Neural cell (in vitro differentiated cells): ENCODE data around the gene ADK.

Experiments used
- EP300 ChIP-seq: fragments of 450-650 bp; conservative IDR thresholded peaks from 2 replicates; pipeline ENCODE4 v1.6.1; 2014; ENCODE audit warnings: antibody characterized with exemption, mild to moderate bottlenecking, moderate library complexity; ENCODE audit not compliant: poor library complexity, severe bottlenecking
- EZH2 ChIP-seq: fragments of 200-600, 300-800 bp; shearing (Covaris generic), sonication (generic); IDR thresholded peaks from 2 replicates; pipeline ENCODE4 v1.6.1; 2014; ENCODE audit warnings: antibody characterized with exemption, low read length, borderline replicate concordance, mild to moderate bottlenecking; ENCODE audit not compliant: insufficient read depth, poor library complexity, severe bottlenecking
- MXI1 ChIP-seq: fragments of 450-650 bp; conservative IDR thresholded peaks from 2 replicates; pipeline ENCODE4 v1.6.1; 2014; ENCODE audit warnings: antibody characterized with exemption, mild to moderate bottlenecking; ENCODE audit not compliant: poor library complexity, severe bottlenecking
- POLR2AphosphoS5 ChIP-seq: IDR thresholded peaks from 2 replicates; pipeline ENCODE4 v1.6.1; 2012
- RAD21 ChIP-seq: fragments of 450-650 bp; conservative IDR thresholded peaks from 2 replicates; pipeline ENCODE4 v1.6.1; 2014; ENCODE audit warnings: antibody characterized with exemption, mild to moderate bottlenecking, moderate library complexity
- TAF1 ChIP-seq: IDR thresholded peaks from 2 replicates; pipeline ENCODE4 v1.6.1; 2012; ENCODE audit warnings: low read depth
- TF ChIP-seq, protein P1 (sequence below): fragments of 450-650 bp; IDR thresholded peaks from 2 replicates; pipeline ENCODE4 v1.5.1; 2014; ENCODE audit warnings: antibody characterized with exemption, mild to moderate bottlenecking, moderate library complexity; ENCODE audit not compliant: poor library complexity, severe bottlenecking
- TF ChIP-seq, protein P2 (sequence below): IDR thresholded peaks from 2 replicates; pipeline ENCODE4 v1.6.1; 2012; ENCODE audit warnings: borderline replicate concordance

DNA sequence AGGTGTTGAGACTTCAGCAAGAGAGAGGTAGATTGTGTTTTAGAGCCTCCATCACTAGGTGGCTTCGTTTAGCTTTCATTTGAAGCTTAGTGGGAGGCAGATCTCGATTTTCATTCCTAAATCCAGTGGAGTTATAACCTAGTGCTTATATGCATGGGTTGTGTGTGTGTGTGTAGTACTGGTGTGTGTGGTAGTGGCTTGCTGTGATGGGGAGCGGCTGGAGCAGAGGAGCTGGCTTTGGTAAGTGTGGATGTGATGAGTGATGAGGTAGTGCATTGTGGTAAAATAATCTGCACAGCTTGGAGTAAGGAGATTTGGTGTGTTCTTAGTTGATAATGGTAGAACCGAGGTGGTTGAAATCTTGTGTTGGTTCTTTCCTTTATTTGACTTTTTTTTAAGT, 43.6 kb upstream of the ADK start:
- TF ChIP-seq TAF1 (no peak), EZH2 (no peak), POLR2AphosphoS5 (no peak), MXI1 (no peak), EP300 (no peak), RAD21 (no peak)
- TF ChIP-seq, protein P1, sequence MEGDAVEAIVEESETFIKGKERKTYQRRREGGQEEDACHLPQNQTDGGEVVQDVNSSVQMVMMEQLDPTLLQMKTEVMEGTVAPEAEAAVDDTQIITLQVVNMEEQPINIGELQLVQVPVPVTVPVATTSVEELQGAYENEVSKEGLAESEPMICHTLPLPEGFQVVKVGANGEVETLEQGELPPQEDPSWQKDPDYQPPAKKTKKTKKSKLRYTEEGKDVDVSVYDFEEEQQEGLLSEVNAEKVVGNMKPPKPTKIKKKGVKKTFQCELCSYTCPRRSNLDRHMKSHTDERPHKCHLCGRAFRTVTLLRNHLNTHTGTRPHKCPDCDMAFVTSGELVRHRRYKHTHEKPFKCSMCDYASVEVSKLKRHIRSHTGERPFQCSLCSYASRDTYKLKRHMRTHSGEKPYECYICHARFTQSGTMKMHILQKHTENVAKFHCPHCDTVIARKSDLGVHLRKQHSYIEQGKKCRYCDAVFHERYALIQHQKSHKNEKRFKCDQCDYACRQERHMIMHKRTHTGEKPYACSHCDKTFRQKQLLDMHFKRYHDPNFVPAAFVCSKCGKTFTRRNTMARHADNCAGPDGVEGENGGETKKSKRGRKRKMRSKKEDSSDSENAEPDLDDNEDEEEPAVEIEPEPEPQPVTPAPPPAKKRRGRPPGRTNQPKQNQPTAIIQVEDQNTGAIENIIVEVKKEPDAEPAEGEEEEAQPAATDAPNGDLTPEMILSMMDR = no peak
- TF ChIP-seq, protein P2, sequence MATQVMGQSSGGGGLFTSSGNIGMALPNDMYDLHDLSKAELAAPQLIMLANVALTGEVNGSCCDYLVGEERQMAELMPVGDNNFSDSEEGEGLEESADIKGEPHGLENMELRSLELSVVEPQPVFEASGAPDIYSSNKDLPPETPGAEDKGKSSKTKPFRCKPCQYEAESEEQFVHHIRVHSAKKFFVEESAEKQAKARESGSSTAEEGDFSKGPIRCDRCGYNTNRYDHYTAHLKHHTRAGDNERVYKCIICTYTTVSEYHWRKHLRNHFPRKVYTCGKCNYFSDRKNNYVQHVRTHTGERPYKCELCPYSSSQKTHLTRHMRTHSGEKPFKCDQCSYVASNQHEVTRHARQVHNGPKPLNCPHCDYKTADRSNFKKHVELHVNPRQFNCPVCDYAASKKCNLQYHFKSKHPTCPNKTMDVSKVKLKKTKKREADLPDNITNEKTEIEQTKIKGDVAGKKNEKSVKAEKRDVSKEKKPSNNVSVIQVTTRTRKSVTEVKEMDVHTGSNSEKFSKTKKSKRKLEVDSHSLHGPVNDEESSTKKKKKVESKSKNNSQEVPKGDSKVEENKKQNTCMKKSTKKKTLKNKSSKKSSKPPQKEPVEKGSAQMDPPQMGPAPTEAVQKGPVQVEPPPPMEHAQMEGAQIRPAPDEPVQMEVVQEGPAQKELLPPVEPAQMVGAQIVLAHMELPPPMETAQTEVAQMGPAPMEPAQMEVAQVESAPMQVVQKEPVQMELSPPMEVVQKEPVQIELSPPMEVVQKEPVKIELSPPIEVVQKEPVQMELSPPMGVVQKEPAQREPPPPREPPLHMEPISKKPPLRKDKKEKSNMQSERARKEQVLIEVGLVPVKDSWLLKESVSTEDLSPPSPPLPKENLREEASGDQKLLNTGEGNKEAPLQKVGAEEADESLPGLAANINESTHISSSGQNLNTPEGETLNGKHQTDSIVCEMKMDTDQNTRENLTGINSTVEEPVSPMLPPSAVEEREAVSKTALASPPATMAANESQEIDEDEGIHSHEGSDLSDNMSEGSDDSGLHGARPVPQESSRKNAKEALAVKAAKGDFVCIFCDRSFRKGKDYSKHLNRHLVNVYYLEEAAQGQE = no peak
